NCI-H510A treated with DMSO at 0.1 percent for 48 hours (cell line): Measurements from ENCODE around the gene EIF4E1B.
A peak's percentile ranks its signal among the peaks of the same experiment; 100 is the strongest.

ENCODE experiments used
- DNase-seq: peaks from one replicate; lab custom pipeline; 2025; lab: John Stamatoyannopoulos, UW

EIF4E1B gene

DNA sequence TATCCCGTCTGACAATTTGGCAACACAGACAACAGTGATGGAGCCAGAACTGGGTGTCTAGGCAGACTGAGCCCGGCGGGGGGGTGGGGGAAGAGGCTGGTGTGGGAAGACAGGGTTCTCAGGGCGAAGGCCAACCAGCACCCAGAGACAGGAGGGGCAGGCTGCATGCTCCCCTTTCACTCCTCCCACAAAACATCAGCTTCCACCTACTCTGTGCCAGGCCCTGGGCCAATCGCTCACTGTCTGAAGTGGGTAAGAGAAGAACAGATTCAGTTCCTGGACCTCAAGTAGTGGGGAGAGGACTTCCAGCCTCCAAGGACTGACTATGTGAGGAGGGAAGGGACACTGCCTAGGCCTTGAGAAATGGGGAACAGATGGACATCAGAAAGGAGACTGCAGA is 2.9 kb upstream of the EIF4E1B start:
- no peak for DNase-seq

- no peak for DNase-seq
Observed at GRCh38 chr5:176628406-176629228, 1.9 kb upstream of the EIF4E1B start.

GRCh38 chr5:176629317-176629852 is 1.1 kb upstream of the EIF4E1B start:
- DNase-seq, result no peak

GRCh38 chr5:176630681-176631222 is 277 bp downstream of the EIF4E1B start:
- peak; percentile 39 for DNase-seq

DNA sequence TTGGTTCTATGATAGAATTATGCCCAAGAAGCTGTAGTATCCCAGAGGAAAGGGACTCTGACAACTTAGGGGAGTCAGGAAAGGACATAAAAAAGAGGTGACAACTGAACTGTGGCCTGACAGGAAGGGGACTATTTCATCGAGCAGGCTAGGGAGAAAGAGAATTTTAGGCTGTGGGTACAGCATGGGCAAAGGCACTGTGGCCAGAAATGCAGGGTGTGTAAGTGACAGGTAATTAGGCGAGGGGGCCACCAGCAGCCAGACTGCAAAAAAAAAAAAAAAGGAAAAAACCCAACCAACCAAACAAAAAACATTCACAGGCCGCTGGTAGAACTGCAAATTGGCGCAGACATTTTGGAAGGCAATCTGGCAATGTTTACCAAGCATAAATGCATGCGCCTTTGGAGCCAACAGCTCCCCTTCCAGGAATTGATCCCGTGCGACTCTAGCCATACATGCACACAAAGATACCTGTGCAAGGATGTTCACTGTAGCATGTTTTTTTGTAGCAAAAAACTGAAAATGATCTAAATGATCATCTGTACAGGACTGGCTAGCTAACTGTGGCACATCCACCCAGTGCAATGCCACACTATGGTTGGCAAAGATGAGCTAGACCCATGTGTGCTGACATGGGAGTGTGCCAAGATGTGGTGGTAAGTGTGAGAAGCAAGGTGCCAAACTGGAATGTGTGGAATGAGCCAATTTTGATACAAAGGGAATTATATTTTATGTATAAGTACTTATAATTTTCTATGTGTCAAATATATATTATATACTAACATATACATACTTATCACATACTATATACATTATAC is 1.1 kb downstream of the EIF4E1B start:
- no peak for DNase-seq

GRCh38 chr5:176632745-176633144 is 2.3 kb downstream of the EIF4E1B start:
- DNase-seq, result no peak

- DNase-seq, result no peak
Observed at GRCh38 chr5:176633598-176633997, 3.1 kb downstream of the EIF4E1B start.

DNA sequence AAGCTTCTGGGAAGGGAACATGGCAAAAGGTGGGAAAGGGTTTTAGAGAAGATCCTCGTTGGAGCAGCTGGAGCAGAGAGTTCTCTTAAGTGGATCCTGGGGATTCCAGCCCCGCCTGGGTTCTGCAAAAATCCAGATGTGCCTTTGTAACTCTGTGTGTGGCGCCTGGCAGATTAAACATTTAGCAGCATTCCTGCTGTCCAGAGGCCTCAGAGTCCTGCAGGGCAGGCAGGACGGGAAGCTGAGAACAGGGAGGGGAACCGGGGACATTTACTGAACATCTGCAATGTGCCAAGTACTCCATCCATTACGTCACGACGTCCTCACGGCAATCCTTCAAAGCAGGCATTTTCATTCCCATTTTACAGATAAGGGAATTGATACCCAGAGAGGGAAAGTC is 6.0 kb downstream of the EIF4E1B start:
- no peak for DNase-seq

DNA sequence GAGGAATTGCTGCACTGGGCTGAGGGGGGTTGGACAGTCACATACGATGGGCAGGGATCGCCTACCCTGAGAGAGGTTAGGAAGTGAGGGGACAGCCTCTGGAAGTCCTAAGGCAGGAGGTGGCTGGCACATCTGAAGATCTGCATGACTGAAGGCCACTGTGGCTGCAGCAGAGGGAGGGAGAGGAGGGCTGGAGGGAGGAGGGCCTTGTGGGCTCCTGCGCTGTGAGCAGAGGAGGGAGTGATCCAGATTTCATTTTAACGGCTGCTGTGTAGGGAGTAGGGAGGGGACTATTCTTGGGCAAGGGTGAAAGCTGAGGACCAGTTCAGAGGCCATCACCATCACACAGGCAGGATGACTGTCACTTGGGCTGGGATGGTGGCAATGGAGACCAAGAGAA is 7.1 kb downstream of the EIF4E1B start:
- no peak for DNase-seq

GRCh38 chr5:176638437-176638836 is 8.0 kb downstream of the EIF4E1B start:
- DNase-seq, result no peak

- DNase-seq, result no peak
Observed at GRCh38 chr5:176639208-176639607, 8.7 kb downstream of the EIF4E1B start.

GRCh38 chr5:176639981-176640380 is 9.5 kb downstream of the EIF4E1B start:
- DNase-seq, result no peak

DNA sequence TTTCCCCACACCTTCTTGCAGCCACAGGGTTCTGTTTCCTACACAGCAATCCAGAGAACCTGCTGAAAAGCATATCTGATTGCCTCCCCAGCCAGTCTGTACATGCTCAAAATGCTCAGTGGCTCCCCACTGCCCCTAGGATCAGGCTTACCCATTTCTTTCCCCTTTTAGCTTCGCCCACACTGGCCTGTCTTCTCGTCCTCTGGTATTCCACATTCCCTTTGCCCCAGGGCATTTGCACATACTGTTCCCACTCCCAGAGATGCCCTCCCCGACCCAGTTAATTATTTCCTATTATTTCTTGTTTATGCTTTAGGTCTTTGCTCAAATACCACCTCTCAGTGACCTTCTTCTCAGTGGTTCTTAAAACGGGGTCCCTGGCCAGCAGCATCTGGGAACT is 10.1 kb downstream of the EIF4E1B start:
- DNase-seq, result no peak

DNA sequence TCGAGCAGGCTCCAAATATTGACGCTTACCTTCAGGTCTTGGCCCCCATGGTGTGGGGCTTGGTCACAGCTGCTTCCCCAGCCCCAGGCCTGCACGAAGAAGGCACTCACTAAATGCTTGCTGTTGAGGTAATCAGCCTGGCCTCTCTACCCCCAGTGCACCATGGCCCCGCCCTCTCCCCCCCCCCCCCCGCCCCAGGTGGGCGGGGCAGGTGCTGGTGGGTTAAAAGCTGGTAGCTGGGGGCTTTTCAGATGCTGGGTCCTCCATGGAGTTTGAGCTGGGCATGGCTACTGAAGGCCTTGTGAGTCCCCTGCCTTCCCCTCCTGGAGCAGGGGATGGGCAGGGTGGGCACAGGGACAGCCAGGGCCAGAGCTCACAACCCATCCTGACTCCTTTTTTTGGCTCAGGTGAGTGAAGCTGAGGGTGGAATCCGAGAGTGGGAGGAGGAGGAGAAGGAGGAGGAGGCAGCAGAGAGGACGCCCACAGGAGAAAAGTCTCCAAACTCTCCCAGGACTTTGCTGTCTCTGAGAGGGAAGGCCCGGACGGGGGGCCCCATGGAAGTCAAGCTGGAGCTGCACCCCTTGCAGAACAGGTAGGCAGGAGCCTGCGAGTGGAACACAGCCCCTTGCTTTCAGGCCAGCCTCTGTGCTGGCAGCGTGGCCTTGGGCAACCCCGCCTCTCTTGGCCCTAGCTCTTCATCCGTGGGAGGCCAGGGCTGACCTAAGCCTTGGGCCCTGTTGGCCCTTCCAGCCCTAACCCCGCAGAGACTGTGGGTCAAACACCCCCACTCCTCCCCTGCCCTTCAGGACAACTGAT is 12.4 kb downstream of the EIF4E1B start:
- no peak for DNase-seq

- DNase-seq, result no peak
Observed at GRCh38 chr5:176643491-176644219, 13.2 kb downstream of the EIF4E1B start.

DNA sequence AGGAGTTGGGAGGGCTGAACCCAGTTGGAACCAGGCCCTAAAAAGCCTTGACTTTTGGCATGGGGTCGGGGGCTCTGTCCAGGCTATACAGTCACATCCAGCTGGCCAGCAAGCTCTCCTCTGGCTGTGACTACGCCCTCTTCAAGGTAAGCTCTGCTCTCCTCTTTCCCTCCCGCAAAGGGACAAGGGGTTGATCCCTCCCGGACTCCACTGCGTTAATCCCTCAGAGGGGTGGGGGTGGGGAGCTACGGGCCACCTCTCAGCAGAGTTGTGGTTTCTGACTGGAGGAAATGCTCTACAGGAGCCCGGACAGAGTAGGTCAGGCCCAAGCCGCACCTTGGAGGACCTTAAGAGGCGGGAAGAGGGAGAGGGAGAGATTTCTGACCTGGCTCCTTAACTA is 13.8 kb downstream of the EIF4E1B start:
- no peak for DNase-seq

DNA sequence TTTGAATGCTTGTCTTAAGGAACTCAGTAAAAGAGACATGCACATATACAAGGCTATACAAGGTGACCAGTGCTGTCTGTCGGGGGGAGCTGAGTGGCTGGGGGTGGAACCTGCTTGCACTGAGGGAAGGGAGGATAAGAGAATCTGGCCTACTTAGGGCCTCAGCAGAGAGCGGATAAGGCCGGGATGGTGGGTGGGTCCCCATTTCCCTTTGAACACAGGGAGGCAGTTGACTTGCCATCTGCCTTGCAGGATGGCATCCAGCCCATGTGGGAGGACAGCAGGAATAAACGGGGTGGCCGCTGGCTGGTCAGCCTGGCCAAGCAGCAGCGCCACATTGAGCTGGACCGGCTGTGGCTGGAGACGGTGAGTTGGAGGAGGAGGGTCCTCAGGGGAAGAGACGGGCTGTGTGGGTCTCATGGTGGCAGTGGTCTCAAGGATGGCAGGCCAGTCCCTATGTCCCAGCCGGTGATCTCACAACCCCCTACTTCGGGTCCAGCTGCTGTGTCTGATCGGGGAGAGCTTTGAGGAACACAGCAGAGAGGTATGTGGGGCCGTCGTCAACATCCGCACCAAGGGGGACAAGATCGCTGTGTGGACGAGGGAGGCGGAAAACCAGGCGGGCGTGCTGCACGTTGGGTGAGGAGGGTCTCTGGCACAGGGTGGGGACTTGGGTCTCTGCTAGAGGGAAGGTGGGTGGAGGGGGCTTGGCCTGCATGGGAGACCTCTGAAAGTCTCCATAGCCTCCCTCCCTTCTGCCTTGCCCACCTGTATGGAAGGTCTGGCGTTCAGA is 14.6 kb downstream of the EIF4E1B start:
- DNase-seq, result no peak

GRCh38 chr5:176646049-176646706 is 15.7 kb downstream of the EIF4E1B start:
- DNase-seq, result no peak

GRCh38 chr5:176646707-176647029 is 16.2 kb downstream of the EIF4E1B start:
- DNase-seq, result no peak
